ENCODE measurements around the gene MCRIP2.

The MCRIP2 gene

GRCh38 chr16:649631-650030 lies 8.0 kb downstream of the MCRIP2 start:
- no peak for DNase-seq

DNA sequence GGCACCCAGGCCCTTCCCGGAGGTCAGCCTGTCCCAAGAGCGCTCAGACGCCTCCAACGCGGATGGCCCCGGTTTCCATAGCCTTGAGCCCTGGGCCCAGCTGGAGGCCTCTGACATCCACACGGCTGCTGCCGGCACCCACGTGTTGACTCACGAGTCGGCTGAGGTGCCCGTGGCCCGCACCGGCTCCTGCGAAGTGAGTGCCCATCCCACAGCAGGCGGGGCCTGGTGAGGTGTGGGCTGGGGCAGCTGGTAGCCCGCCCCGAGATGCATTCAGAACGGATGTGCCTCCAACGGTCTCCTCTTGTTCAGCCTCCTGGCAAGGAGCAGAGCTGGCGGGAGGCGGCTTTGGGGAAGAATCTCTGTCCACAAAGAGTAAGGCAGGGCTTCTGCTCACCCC lies 10.2 kb downstream of the MCRIP2 start:
- DNase-seq, result no peak

- DNase-seq, result no peak
Measured at GRCh38 chr16:652454-653305, 11.1 kb downstream of the MCRIP2 start.

DNA sequence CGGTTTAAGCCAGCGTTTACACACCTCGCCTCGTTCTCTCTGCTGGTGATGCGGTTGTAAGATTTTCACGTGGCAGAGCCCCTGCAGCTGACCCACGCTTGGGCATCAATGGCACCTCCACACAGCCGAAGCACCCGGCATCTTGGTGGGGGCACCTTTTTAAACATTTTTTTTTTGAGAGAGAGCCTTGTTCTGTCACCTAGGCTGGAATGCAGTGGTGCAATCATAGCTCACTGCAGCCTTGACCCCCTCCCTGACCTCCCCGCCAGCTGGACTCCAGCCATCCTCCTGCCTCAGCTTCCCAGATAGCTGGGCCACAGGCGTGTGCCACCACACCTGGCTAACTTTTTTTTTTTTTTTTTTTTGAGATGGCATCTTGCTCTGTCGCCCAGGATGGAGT lies 12.4 kb downstream of the MCRIP2 start:
- no peak for DNase-seq

GRCh38 chr16:657487-657886 lies 15.9 kb downstream of the MCRIP2 start:
- no peak for DNase-seq

DNA sequence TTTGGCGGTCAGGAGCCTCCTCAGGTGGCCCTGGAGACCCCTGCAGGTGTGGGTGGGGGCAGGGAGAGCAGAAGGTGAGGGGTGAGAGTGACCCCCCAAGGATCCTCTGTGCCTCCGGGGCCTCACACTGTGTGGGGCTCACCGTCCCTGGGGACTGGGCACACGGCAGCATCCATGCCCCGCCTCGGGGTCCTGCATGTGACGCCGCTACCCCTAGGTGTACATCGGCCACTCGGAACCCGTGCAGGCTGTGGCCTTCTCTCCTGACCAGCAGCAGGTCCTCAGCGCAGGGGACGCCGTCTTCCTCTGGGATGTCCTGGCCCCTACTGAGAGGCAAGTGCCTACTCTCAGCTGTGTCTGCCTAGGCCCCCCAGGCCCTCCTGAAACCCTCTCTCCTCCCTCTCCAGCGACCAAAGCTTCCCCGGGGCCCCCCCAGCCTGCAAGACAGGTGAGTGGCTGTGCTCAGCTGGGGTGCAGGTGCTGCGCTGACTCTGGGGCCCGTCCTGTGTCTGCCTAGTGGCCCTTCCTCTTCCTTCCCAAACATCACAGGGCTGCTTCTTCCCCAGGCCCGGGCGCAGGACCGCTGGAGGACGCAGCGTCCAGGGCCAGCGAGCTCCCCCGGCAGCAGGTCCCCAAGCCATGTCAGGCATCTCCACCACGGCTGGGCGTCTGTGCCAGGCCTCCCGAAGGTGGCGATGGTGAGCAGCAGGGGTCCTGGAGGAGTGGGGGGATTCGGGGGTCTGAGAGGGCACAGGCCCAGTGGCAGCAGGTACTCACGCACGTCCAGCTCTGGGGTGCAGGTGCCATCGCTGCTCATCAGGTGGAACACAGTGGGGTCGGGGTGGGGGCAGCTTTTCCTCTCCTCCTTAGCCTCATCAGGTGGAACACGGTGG lies 17.3 kb downstream of the MCRIP2 start:
- no peak for DNase-seq

DNA sequence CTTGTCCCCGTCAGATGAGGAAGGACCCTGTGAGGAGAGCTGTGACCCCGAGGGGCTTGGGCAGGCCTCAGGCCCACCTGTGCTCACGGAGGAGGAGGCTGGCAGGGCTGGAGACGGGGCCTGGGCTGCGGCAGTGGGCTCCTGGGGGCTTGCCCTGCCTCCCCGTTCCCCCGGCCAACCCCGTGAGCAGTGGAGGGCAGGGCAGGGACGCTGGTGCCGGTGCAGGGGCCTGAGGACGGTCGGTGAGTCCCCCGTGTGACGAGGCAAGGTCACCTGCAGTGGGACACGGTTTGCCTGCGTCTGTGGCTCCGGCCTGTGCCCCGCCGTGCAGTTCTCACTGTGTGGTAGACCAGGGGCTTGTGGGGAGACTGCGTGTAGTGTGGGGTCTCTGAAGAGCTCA lies 18.0 kb downstream of the MCRIP2 start:
- no peak for DNase-seq

DNA sequence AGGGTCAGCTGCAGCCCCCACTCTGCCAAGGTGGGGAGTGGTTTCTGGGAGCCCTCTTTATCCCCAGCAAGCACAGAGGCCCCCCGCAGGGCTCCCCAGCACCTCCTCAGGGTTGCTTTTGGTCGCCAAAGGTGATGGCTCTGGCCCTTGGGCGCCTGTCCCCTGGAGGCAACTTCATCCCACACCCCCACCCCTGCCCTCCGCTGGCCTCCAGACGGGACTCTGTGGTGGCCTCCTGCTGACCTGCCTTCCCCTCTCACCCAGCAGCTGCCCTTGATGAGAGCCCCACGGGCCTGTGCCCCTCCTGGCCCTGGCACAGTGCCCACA lies 18.5 kb downstream of the MCRIP2 start:
- DNase-seq, result no peak

GRCh38 chr16:660459-661183 lies 19.0 kb downstream of the MCRIP2 start:
- peak; percentile 75 for DNase-seq

GRCh38 chr16:661184-661821 lies 19.7 kb downstream of the MCRIP2 start:
- no peak for DNase-seq

- DNase-seq, result no peak
Measured at GRCh38 chr16:662095-662494, 20.5 kb downstream of the MCRIP2 start.

GRCh38 chr16:662597-662996 lies 21.0 kb downstream of the MCRIP2 start:
- no peak for DNase-seq

GRCh38 chr16:666572-666971 lies 24.9 kb downstream of the MCRIP2 start:
- DNase-seq, result no peak

DNA sequence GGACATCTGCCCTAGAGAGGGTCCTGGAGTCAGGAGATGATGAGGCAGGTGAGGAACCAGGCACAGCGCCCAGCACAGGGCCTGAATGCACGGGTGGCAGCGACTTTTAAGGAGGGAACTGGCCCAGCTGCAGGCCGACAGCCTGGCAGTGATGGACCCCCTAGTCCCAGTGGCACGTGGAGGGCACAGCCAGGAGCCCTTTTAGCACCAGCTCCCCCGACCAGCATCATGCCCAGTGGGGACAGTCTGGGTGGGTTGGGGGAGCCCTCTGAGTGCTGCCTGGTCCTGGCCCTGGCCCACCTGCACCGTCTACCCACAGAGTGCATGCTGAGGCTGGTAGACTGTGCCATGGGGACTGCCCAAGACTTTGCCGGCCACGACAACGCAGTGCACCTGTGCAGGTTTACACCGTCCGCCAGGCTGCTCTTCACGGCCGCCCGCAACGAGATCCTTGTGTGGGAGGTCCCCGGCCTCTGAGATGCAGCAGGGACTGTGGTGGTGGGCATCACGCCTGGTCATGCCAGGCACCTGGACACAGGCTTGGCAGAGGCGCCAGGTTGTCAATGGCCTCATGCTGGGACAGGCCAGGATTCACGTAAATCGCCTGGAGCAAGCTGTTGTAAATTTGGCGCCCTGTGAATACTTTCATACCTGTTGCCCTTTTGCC lies 25.6 kb downstream of the MCRIP2 start:
- DNase-seq, result no peak

GRCh38 chr16:667780-668518 lies 26.3 kb downstream of the MCRIP2 start, which contains the start of gene RHOT2:
Gene RHOT2 (plus strand): TSS chr16:668132. CDS start chr16:668200, 68 bp downstream.
- DNase-seq, result peak; percentile 85

- DNase-seq, result no peak
Measured at GRCh38 chr16:668519-669171, 27.0 kb downstream of the MCRIP2 start.

DNA sequence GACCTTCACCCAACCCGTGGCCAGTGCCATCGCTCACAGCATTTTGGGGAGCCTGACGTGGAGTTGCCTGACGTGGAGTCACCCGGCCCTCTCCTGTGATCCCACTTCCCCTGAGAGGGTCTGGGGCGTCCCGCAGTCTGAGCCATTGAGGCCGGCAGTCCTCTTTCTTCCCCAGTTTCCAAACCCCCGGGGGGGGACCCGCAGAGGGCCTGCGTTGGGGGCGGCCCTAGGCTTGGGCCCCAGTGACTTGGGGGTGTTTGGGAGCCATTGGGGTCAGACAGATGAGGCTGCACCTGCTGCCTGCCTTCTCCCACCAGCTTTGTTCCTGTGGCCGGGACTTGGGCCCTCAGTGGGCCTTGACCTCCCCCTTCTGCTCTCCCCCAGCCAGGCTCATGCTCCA lies 28.0 kb downstream of the MCRIP2 start:
- no peak for DNase-seq

GRCh38 chr16:670485-671352 lies 29.1 kb downstream of the MCRIP2 start:
- no peak for DNase-seq

DNA sequence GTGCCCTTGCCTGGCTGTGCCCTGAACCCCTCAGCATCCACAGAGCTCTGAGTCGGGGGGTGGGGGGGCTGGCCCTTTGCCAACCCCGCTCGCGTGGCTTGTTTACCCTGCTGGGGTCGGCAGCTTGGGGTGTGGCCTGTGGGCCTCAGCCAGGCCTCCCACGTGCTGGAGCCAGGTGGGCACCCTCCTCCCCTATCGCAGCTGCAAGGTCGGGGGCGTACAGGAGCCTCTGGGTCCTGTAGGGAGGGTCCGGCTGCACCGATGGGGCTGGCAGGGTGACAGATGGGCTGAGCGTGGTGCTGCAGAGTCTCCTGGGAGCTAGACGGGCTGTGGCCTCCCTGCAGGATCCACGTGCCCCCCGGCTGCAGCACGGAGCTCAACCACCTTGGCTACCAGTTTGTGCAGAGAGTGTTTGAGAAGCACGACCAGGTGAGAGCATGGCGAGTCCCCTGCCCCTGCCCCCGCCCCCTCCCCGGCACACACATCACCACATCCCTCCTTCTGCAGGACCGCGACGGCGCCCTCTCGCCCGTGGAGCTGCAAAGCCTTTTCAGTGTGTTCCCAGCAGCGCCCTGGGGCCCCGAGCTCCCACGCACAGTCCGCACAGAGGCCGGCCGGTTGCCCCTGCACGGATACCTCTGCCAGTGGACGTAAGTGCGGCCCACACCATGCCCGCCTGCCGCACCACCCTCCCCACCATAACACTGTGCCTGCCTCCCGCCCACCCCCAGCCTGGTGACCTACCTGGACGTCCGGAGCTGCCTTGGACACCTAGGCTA lies 29.9 kb downstream of the MCRIP2 start:
- DNase-seq, result no peak

Data from NCI-H774 (cell line).